HFF-Myc (cell line): ENCODE results near the gene SNAP47.

Experiments
- DNase-seq: peaks from one replicate; pipeline ENCODE4 v3.0.0-alpha.2; 2011; ENCODE audit warnings: low read depth; ENCODE audit errors: extremely low read depth
- H3K4me3 ChIP-seq: replicated peaks from 2 replicates; pipeline ENCODE4 v1.5.1; 2011; ENCODE audit warnings: low read depth, mild to moderate bottlenecking, control low read depth, low read length
- CTCF ChIP-seq: IDR thresholded peaks from 2 replicates; pipeline ENCODE4 v1.5.1; 2012; ENCODE audit warnings: mild to moderate bottlenecking, low read depth, low read length, control low read depth; ENCODE audit errors: missing control alignments

SNAP47 gene

GRCh38 chr1:227808566-227808965, 73.3 kb downstream of the SNAP47 start:
- no peak overlapping the region for H3K4me3 ChIP-seq
- no peak for DNase-seq
- no peak for TF ChIP-seq CTCF

GRCh38 chr1:227809026-227809425, 73.8 kb downstream of the SNAP47 start:
- no peak for TF ChIP-seq CTCF
- H3K4me3 ChIP-seq = no peak overlapping the region
- no peak for DNase-seq

- TF ChIP-seq CTCF = no peak
- no peak for DNase-seq
- no peak overlapping the region for H3K4me3 ChIP-seq
Observed at GRCh38 chr1:227813962-227814361, 78.7 kb downstream of the SNAP47 start.

GRCh38 chr1:227815468-227816409, 80.5 kb downstream of the SNAP47 start, which contains the start of gene PRSS38:
PRSS38 (plus strand) TSS chr1:227815675; CDS start chr1:227815717, 42 bp downstream.
- no peak for DNase-seq
- TF ChIP-seq CTCF = no peak

GRCh38 chr1:227816750-227817446, 81.7 kb downstream of the SNAP47 start:
- no peak for TF ChIP-seq CTCF
- no peak for DNase-seq
- no peak overlapping the region for H3K4me3 ChIP-seq

More at GRCh38 chr1:227815468-227816409, 80.5 kb downstream of the SNAP47 start, which contains the start of gene PRSS38:
- H3K4me3 ChIP-seq = no peak within 1 kb of the TSS

- DNase-seq = no peak
- no peak overlapping the region for H3K4me3 ChIP-seq
- no peak for TF ChIP-seq CTCF
Observed at GRCh38 chr1:227823537-227823936, 88.3 kb downstream of the SNAP47 start.
